Measurements from ENCODE around the gene CMTM8. TPM values are rescaled to one million over a fixed set of nuclear protein-coding genes. Genes with fewer than 3 reads are reported as not detected.

Gene CMTM8
- total and polyA plus RNA-seq, 10 of the 15 experiments (the other 5 are each of a cell fraction or from before 2014, with no cell fraction given) = 0.11 to 0.23 TPM; not detected in 8

- FAIRE-seq = peak; percentile 7
- no TSS peak for BruUV-seq (replicated peaks)
- in situ Hi-C loops (cut with MboI) = no loop called here
These were observed 23.1 kb downstream of the CMTM8 start for GRCh38 chr3:32261545-32261944.

DNA sequence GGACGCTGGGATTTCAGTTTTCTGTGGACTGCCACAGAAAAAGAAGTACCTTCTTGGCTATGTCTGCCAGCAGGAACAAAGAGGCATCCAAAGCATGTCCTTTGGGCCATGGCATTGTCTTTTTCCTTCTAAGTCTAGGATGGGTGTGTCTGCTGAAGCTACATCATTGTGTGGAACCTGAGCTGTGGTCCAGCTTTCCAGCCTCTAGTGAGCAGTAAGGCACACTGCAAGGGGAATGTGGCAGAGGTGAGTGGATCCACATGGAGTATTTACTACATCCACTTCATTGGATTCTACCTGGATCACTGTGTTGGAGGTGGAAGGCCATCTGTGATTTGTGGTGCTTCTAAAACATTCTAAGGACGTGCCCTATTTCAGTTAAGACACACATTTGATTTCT is 23.7 kb downstream of the CMTM8 start:
- BruUV-seq (replicated peaks) = no TSS peak
- CTCF ChIA-PET = interaction anchor here (1.3 to 1.4 kb wide), 2 partner anchors 9 to 34 kb away, joined by 3 read pairs; no protein-coding TSS in a partner anchor
- no peaks in the 10 kb centered on the region for H3K79me2 ChIP-seq (ENCODE audit: control insufficient read depth, insufficient read depth, low read length)
- no peaks in the 10 kb centered on the region for H3K36me3 ChIP-seq (ENCODE audit: control insufficient read depth in 2 of 2, insufficient read depth in 2 of 2, low read length in 1 of 2)
- FAIRE-seq (no peak), ATAC-seq (no peak), DNase-seq (ENCODE audit: low read depth, low spot score) (no peak)
- no peaks in the 10 kb centered on the region for H3K4me1 ChIP-seq (ENCODE audit: control insufficient read depth, insufficient read depth, low read length)
- SMC1A ChIA-PET (ENCODE audit: uncharacterized antibody, unreplicated experiment) = interaction anchor here (0.8 to 1.7 kb wide), 5 partner anchors 9 to 85 kb away, joined by 3 to 4 read pairs (median 3); no protein-coding TSS in a partner anchor
- TF ChIP-seq E2F8 (IDR thresholded peaks at IDR 0.05; ENCODE audit: low read depth, partially characterized antibody) = no peak
- TF ChIP-seq RBBP5 (conservative IDR thresholded peaks at IDR 0.05) = no peak
- TF ChIP-seq JUNB (IDR thresholded peaks at IDR 0.05) = no peak
- TF ChIP-seq FOXM1 (IDR thresholded peaks at IDR 0.05; ENCODE audit: low read depth, low read length) = no peak
- TF ChIP-seq, protein P1, sequence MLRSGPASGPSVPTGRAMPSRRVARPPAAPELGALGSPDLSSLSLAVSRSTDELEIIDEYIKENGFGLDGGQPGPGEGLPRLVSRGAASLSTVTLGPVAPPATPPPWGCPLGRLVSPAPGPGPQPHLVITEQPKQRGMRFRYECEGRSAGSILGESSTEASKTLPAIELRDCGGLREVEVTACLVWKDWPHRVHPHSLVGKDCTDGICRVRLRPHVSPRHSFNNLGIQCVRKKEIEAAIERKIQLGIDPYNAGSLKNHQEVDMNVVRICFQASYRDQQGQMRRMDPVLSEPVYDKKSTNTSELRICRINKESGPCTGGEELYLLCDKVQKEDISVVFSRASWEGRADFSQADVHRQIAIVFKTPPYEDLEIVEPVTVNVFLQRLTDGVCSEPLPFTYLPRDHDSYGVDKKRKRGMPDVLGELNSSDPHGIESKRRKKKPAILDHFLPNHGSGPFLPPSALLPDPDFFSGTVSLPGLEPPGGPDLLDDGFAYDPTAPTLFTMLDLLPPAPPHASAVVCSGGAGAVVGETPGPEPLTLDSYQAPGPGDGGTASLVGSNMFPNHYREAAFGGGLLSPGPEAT (IDR thresholded peaks at IDR 0.05; ENCODE audit: low read depth) = no peak
- TF ChIP-seq CBX3 (IDR thresholded peaks at IDR 0.05; ENCODE audit: borderline replicate concordance, low read depth) = no peak
- no peak overlapping the region for H3K4me3 ChIP-seq
- H3K4me2 ChIP-seq (ENCODE audit: control insufficient read depth, insufficient read depth) = no peak overlapping the region
- H3K27ac ChIP-seq (ENCODE audit: control insufficient read depth, insufficient read depth) = no peak overlapping the region
- H4K20me1 ChIP-seq (ENCODE audit: control insufficient read depth, insufficient read depth) = no peaks in the 10 kb centered on the region; the same call in 1 of the 2 replicates
- in situ Hi-C loops (cut with MboI) (no loop called here), intact Hi-C loops (cut with micrococcal nuclease; ENCODE audit: unreplicated experiment) (no loop called here)
- no peak overlapping the region for H3K9ac ChIP-seq (ENCODE audit: control insufficient read depth, insufficient read depth, low read length)
- no peaks in the 10 kb centered on the region for H3K9me3 ChIP-seq (replicated peaks; ENCODE audit: control insufficient read depth, insufficient read depth, low read length)
- 7% methylated on average over 2 of the region's 2 CpGs for whole genome bisulfite sequencing (ENCODE audit: insufficient coverage, insufficient replicate concordance, low lambda C conversion rate, missing lambda C conversion rate)
- POLR2A ChIA-PET = no interaction called here
- no peak overlapping the region for H2AFZ ChIP-seq (ENCODE audit: control insufficient read depth, low read depth, low read length)
- H3K27me3 ChIP-seq (replicated peaks in 1 of 2; ENCODE audit: control insufficient read depth in 2 of 2, insufficient read depth in 2 of 2, low read length in 1 of 2) = no peaks in the 10 kb centered on the region
- RAD21 ChIA-PET (ENCODE audit: unreplicated experiment) = no interaction called here

More at GRCh38 chr3:32261545-32261944, 23.1 kb downstream of the CMTM8 start:
- SMC1A ChIA-PET (ENCODE audit: uncharacterized antibody, unreplicated experiment) = interaction anchor here (1.6 to 1.7 kb wide), 2 partner anchors 8 to 85 kb away, joined by 3 to 4 read pairs; no protein-coding TSS in a partner anchor
- Histone ChIP-seq H3K27ac (ENCODE audit: control insufficient read depth, insufficient read depth) (no peak overlapping the region), H3K9me3 (replicated peaks; ENCODE audit: control insufficient read depth, insufficient read depth, low read length) (no peaks in the 10 kb centered on the region), H3K4me3 (no peak overlapping the region), H3K27me3 (replicated peaks in 1 of 2; ENCODE audit: control insufficient read depth in 2 of 2, insufficient read depth in 2 of 2, low read length in 1 of 2) (no peaks in the 10 kb centered on the region), H3K36me3 (ENCODE audit: control insufficient read depth in 2 of 2, insufficient read depth in 2 of 2, low read length in 1 of 2) (no peaks in the 10 kb centered on the region), H3K9ac (ENCODE audit: control insufficient read depth, insufficient read depth, low read length) (no peak overlapping the region), H3K4me2 (ENCODE audit: control insufficient read depth, insufficient read depth) (no peak overlapping the region), H4K20me1 (ENCODE audit: control insufficient read depth, insufficient read depth) (no peaks in the 10 kb centered on the region; the same call in 1 of the 2 replicates), H2AFZ (ENCODE audit: control insufficient read depth, low read depth, low read length) (no peak overlapping the region), H3K4me1 (ENCODE audit: control insufficient read depth, insufficient read depth, low read length) (no peaks in the 10 kb centered on the region), H3K79me2 (ENCODE audit: control insufficient read depth, insufficient read depth, low read length) (no peaks in the 10 kb centered on the region)
- TF ChIP-seq ZNF24 (IDR thresholded peaks at IDR 0.05) = no peak
- TF ChIP-seq JUNB (IDR thresholded peaks at IDR 0.05) = no peak
- TF ChIP-seq RBBP5 (conservative IDR thresholded peaks at IDR 0.05) = no peak
- 17% methylated on average over 3 of the region's 3 CpGs for WGBS (ENCODE audit: insufficient coverage, insufficient replicate concordance, low lambda C conversion rate, missing lambda C conversion rate)
- no peak for DNase-seq (ENCODE audit: low read depth, low spot score)
- RAD21 ChIA-PET (ENCODE audit: unreplicated experiment) = no interaction called here
- ATAC-seq = no peak
- CTCF ChIA-PET = no interaction called here
- POLR2A ChIA-PET = no interaction called here
- intact Hi-C loops (cut with micrococcal nuclease; ENCODE audit: unreplicated experiment) = no loop called here
